GM18873 (cell line): ENCODE results near the gene SNAI1.
"Not testable (repeated sequence)": the region's sequence is repeated elsewhere in the genome, so short reads cannot be mapped to it uniquely, and the experiment has no call there.

Experiments used
- ATAC-seq: cut with Tn5 transposase; IDR thresholded peaks from one replicate; pipeline ENCODE4 v1.9.1; 2021; ENCODE audit warnings: mild to moderate bottlenecking, moderate library complexity, moderate number of reproducible peaks; ENCODE audit not compliant: unreplicated experiment, low FRiP score

The SNAI1 gene

DNA sequence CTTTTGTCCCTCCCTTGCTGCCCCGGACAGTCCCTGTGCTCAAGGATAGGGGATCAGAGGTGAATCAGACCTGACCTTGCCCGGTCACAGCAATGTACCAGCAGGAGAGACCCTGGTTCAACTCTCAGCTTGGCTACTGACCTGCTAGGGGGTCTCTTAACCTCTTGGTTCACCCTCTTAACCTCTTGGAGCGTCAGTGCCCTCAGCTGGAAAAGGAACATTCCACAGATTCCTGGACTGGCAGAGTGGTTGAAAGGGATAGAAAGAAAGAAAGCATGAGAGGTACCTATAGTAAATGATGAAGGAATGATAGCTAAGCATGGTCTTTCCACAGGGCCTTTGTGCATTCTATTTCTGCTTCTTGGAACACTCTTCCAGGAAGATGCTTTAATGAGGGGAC lies 25.2 kb downstream of the SNAI1 start:
- ATAC-seq: no peak

DNA sequence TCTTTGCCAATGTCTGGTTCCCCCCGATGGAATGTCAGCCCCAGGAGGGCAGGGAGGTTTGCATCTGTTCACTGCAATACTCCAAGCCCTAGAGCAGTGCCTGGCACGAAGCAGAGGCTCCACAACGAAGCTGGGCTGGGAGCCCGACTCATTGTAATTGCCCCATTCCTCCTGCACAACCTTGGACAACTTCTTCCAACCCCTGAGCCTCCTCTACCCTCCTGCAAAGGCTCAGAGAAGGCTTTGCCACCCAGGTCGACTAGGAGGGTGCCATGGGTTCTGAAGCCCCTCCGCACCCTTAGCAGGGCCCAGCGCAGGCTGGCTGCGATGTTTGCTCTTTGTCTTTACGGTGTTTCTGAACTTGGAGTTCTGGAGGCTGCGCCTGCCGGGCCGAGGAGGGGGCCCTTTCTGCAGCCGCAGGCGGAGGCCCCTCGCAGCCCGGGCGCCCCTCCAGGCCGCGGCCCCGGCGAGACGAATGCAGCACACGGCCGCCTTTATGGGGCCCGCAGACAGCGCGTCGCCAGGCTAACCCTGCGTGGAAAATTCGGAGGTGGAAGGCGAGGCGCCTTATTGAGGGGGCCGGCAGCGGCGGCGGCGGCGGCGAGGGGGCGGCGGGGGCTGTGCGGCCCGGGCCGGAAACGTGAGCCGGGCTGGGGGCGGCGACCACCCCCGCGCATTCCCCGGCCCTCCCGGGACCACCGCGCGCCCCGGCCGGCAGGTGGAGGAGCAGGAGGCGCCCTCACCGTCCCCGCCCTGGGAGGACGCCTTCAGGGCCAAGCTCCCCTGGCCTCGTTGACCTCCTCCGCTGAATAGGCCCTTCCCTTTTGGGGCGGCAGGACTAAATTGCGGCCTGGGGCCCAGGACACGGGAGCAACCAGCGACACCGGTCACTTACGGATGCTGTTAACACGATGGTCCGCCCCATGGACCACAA lies 27.0 kb downstream of the SNAI1 start:
- ATAC-seq: no peak

DNA sequence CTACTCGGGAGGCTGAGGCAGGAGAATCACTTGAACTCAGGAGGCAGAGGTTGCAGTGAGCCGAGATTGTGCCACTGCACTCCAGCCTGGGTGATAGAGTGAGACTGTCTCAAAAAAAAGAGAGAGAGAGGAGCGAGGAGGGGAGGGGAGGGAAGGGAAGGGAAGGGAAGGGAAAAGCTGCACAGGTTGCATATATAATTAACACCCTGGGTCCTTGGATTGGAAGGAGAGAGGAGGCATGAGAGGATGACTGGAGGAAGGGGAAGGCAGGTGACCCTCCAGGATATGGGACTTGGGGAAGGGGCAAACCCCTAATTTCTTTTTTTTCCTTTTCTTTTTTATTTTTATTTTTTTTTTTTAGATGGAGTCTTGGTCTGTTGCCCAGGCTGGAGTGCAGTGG lies 28.8 kb downstream of the SNAI1 start:
- not testable (repeated sequence) for ATAC-seq

DNA sequence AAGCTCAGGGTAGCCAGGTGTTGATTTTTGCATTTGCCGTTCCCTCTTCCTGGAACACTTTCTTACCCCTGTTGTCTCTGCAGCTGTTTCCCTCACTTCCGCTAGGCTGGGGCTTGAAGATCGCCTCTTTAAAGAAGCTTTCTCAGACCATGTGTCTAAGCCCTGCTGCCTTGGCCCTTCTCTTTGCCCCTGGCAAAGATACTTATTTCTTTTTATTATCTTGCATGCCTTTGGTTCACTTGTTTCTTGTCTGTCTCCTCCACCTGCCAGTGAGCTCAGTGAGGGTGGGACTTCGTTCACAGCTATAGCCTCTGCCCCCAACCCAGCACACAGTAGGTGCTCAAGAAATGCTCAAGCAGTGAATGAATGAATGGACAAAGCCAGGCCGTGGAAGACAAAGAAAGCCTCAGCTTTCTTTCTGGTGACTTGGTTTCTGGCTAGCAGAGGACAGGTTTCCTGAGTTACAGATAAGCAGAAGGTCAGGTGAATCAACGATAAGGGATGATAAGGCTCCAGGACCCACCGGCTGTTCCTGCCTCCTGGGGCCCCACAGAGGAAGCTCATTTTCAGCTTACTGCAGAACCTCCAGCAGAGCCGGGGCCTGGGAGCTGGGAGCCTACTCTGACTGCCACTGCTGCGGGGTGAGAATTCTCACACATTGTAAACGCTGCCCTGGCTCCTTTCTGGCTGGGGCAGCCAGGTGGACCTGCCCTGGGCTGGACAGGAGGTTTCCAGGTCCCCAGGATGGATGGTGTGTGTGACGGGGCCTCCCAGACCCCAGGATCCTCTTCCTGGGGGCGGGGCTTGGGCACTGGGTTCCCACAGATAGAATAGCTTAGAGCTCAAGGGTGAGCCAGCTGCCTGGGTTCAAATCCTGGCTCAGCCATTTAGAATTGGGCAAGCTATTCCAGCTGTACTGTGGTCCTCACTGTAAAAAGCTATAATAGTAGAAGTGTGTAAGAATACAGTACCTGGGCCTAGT lies 29.8 kb downstream of the SNAI1 start:
- no peak for ATAC-seq

DNA sequence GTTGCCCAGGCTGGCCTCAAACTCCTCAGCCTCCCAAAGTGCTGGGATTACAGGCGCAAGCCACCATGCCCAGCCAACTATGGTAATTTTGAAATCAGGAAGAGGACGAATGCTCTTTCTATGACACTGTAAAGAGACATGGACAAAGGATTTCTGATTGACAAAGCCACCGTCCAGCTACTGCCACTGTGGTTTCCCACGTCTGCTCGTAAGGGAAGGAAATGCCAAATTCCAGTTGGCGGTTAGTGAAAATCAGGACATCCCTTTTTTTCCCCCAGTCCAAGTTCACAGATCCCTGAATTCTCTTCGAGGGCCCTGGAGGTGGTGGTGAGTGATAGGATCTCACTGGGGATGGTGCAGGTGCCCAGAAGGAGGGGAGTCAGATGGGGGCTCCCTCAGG lies 31.2 kb downstream of the SNAI1 start:
- ATAC-seq: no peak

DNA sequence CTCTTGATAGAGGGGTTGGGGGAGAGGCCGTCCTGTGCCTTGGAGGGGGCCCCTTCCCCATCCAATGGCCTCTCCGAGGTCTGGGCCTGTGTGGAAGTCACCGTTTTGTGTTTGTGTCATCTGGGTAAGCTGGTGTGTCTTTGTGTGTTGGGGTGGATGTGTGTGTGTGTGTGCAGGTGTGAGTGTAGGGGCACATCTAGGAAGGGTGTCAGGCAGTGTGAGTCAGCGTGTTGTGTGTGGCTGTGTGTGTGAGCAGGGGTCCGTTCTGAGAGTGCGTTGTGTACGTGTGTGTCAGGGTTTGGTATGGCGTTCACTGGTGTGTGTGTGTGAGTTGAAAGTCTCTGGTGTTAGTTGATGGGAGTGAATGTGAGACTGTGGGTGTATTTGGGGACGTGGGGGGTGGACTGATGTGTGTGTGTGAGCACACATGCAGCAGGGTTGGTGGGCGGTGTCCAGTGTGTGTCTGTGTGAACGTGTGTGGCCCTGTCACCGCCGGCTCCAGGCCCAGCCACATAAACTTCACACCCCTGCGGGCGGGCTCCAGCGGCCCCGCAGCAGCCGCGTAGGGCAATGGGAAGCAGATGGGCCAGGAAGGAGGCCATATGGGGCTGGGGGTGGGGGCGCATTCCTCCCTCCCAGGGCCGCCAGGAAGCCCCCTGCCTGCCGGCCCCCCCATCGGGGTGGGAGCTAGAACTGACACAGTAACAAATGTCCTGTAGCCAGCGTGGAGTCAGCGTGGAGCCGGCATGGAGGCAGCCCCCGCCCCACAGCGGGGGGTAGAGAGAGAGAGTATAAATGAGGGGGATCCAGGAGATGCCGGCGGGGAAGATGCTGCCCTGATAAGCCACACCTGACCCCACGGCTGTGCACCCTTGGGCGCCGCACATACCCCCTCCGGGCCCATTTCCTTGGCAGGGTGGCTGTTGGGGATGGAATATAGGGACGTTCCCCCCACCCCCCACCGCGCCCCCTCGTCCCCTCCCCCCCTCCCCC lies 32.1 kb downstream of the SNAI1 start:
- no peak for ATAC-seq

DNA sequence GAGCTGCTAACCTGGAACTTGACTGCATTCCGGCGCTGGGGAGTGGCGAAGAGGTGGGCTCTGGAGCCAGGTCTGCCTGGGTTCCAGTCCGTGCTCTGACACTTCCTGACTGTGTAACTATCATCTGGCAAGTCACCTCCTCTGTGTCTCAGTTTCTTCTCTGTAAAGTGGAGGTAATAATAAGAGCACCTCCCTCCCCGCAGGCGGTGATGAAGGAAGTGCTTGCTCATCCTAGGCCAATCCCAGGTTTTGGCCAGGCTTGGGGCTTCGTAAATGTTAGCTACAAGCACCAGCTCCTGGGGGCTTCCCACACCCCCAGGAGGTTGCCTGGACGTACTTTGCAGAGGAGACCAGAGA lies 32.8 kb downstream of the SNAI1 start:
- ATAC-seq: no peak

DNA sequence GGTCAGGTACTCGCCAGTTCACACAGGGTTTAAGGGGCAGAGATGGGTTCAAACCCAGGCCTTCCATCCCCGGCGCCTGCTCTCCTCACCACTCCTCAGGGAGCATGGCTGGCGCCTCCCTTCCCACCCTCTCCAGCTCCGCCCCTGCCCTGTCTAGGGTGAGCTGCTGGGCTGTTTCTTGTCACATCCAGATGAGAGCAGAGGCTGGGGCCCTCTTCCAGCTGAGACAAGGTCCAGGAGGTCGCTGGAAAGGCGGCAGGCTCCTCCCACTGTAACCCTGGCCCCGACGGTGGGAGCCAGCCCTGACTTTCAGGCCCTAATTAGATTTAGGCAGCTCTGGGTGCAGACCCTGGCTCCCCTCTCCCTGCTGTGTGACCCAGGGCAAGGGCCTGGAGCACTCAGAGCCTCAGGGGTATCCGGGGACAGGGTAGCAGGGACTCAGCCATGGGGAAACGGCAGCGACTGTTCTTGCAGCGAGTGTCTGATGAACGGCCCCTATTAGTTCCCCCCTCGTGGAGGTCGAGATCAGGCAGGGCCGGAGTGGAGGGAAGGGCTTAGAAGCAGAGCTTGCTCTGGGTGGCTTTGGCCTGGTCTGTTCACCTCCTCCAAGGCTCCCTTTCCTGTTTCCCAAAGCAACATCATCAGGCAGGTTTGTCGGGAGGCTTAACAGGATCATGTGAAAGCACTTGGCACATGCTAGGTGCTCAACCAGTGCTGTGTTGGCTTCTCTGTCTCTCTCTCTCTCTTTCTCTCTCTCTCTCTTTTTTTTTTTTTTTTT lies 33.4 kb downstream of the SNAI1 start:
- no peak for ATAC-seq

DNA sequence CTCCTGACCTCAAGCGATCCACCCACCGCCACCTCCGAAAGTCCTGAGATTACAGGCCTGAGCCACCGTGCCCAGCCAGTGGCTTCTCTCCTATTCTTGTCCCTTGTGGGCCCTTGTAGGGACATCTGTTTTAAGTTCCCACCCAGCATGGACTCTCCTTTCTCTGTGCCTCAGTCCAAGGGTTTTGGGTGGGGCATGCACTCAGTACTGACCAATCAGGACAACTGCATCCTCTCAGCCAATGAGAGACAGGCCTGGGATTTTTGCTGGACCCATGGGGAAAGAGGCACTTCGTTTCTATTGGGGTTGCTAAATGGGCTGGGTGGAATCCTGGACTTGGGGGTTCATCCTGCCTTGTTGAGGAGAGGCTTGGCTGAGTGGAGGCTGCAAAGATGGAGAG lies 34.4 kb downstream of the SNAI1 start:
- no peak for ATAC-seq

DNA sequence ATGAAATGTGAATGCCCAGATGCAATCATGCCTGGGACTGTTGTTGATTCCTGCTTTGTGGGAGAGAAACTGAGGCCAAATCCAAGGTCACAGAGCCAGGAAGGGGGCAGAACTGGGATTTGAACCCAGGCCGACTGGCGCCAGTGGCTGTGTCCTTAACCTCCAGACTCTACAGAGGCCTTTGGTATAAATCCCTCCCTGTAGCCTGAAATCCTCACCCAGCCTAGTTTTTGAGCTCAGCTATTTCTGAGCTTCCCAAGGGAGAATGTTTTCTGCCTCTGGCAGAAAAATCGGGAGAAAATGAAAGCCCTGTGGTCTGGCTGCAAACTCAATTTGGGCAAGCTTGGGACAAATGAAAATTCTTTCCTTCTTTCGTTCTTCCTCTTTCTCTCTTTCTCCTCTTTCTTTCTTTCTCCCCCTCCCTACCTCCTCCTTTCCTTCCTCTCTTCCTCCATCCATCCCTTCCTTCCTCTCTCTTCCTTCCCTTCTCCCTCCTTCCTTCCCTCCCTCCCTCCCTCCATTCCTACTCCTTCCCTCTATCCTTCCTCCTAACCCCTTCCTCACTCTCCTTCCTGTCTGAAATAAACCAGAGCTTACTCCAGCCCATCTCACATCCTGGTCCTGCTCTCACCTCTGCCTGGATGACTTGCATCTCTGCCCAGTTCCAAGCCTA lies 34.9 kb downstream of the SNAI1 start:
- ATAC-seq: no peak

DNA sequence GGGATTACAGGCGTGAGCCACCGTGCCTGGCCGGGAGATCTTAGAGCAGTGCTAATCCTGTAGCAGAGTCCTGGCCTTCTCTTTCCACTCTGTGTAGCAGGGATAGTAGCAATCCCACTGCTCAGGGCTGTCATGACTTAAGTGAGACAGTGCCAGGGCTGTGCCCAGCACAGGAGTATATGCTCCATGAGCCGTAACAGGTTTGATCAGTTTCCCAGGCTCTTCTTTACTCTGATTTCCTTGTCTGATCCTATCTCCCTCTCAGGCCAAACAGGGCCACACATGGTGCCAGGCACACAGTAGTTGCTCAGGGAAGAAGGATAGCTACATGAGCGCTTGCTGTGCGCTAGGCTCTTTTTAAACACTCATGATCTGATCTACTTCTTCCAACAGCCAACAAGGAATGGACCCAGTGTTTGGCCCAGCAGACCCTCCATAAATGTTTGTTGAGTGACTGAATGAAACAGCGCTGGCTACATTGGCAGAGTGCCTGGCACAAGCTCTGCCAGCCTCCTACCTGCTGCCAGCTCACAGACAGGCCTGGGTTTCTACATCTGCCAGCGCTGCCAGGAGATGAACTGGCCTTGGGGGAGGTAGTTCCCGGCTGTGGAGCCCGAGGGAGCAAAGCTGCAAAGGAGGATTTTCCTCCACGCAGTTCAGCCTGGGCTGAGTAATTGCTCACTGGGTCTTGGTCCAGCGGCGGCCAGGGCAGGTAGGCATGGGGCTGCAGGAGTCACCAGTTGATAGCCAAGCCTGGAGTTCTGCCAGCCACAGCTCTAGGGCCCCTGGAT lies 36.9 kb downstream of the SNAI1 start:
- ATAC-seq: no peak

DNA sequence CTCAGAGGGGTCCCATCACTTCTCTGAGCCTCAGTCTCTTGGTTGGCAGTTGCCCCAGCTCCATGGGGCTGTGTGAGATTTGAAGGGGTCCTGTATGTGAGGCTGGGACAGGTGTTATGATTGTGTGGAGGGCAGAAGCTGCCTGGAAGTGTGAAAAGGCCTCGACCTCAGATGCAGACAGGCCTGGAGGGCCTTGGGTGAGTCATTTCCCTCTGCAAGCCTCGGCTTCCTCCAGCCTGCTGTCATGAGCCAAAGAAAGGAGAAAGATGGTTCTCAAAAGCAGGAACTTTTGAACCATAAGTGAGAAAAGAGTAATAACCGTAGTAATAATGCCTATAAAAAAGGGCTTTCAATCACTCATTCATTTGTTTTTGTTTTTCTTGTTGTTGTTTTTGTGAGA lies 37.5 kb downstream of the SNAI1 start:
- ATAC-seq: no peak

DNA sequence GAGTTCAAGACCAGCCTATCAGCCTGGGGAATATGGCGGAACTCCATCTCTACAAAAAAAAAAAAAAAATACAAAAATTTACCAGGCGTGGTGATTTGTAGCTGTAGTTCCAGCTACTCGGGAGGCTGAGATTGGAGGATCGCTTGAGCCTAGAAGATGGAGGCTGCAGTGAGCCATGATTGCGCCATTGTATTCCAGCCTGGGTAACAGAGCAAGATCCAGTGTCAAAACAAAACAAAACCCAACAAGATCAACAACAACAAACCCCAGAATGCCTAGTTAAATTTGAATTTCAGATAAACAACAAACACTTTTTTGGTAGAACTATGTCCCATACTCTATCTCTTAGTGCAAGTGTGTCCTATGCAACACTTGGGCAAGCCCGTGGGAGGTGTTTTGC lies 39.9 kb downstream of the SNAI1 start:
- no peak for ATAC-seq

DNA sequence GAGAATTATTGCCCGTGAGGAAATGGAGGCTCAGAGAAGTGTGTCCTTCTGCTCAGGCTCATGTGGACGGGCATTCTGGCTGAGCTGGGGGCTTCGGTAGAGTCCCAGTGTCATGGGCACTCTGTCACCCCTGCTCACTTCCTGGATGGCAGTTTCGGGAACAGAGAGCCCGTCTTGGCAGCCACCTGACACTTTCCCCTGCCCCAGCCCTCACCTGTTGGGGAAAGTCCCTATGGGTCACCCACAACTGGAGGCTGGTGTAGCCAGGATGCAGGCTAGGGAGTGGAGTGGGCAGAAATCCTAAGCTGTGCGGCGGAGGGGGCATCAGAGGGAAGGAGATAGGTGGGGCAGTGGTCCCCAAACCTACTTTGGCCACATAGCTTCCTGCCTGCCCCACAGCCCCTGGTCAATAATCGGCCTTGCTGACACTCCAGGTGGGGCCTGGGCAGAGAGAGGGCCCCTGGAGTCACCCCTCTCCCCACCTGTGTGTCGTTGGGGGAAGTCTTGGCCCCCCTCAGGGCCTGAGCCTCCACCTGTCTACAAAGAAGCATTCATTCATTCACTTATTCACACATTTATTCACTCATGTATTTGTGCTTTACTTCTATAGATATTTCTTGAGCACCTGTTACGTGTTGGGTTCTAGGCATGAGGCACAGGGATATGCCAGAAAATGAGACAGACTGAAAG lies 40.5 kb downstream of the SNAI1 start:
- no peak for ATAC-seq

DNA sequence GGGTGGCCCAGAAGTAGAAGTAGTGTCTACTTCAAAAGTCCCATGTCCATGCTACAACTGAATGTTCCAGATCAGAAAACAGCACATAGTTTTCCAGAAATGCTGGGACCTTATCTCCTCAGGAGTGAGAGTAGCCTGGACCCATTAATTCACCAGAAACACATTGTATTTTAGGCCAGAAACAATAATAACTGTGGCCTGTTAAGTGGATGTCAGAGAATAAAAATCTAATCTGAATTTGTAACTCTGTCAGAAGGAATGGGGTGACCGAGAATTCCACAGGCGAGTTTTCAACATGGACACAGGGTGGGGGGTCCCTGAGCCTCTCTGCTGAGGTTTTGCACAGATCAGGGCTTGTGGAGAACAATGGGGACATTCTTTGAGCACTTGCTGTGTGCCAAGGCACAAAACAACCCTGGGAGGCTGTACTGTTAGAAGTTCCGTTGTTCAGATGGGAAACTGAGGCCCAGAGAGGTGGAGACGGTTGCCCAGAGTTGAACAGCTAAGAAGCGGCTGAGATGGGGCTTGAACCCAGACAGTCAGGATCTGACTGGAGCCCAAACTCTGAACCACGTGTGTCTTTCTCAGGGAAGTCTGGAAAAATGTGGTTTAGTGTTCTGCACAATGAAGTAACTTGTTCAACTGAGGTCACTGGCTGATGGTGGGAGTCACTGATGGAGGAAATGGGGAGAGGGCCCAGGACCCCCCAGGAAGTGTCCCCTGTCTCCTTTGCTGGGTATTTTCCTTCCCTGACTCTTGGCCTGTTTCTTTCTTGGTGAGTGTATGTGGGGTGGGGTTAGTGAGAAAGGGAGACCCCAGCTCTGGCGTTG lies 44.2 kb downstream of the SNAI1 start:
- ATAC-seq: no peak

DNA sequence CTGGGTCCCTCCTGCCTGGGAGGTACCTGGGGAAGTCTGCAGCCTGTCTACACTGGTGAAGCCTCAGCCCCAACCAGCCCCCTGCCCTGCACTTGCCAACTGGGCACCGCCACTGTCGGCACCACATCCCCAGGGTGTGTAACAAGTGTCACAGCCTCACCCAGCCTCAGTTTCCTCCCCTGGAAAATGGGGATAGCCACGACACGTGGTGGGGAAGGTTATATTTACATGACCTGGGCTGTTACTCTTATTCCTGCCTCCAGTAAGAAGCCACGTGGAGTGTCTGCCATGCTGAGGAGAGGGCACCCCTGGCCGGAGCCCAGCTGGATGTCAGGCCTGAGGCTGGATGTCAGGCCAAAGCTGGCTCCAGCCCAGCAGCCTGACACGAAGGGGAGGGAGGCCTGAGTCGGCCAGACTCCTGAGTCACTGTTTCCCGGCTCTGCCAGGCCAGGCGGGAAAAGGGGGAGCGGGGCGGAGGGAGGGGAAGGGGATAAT lies 44.9 kb downstream of the SNAI1 start:
- no peak for ATAC-seq
